ENCODE measurements around the gene ZC3H7B. TPM values are rescaled to one million over a fixed set of nuclear protein-coding genes. Genes with fewer than 3 reads are reported as not detected.

ZC3H7B gene
- total RNA-seq, 1 donor from 2014 or later, result 125 TPM

GRCh38 chr22:41350087-41350486 is 48.8 kb downstream of the ZC3H7B start:
- DNase-seq (ENCODE audit: extremely low read depth, low read depth, low spot score), result no peak

- DNase-seq (ENCODE audit: extremely low read depth, low read depth, low spot score), result no peak
Measured at GRCh38 chr22:41351011-41351410, 49.7 kb downstream of the ZC3H7B start.

- no peak for DNase-seq (ENCODE audit: extremely low read depth, low read depth, low spot score)
Measured at GRCh38 chr22:41352058-41352457, 50.7 kb downstream of the ZC3H7B start.

GRCh38 chr22:41353862-41354575 is 52.7 kb downstream of the ZC3H7B start:
- DNase-seq (ENCODE audit: extremely low read depth, low read depth, low spot score), result no peak

GRCh38 chr22:41354979-41355378 is 53.7 kb downstream of the ZC3H7B start:
- no peak for DNase-seq (ENCODE audit: extremely low read depth, low read depth, low spot score)

- DNase-seq (ENCODE audit: extremely low read depth, low read depth, low spot score), result no peak
Measured at GRCh38 chr22:41355895-41356294, 54.6 kb downstream of the ZC3H7B start.

- no peak for DNase-seq (ENCODE audit: extremely low read depth, low read depth, low spot score)
Measured at GRCh38 chr22:41356430-41357028, 55.2 kb downstream of the ZC3H7B start.

- no peak for DNase-seq (ENCODE audit: extremely low read depth, low read depth, low spot score)
Measured at GRCh38 chr22:41357191-41357590, 55.9 kb downstream of the ZC3H7B start.

- no peak for DNase-seq (ENCODE audit: extremely low read depth, low read depth, low spot score)
Measured at GRCh38 chr22:41358927-41359326, 57.6 kb downstream of the ZC3H7B start.

- no peak for DNase-seq (ENCODE audit: extremely low read depth, low read depth, low spot score)
Measured at GRCh38 chr22:41359376-41359775, 58.1 kb downstream of the ZC3H7B start.

- no peak for DNase-seq (ENCODE audit: extremely low read depth, low read depth, low spot score)
Measured at GRCh38 chr22:41360126-41360525, 58.8 kb downstream of the ZC3H7B start.

- no peak for DNase-seq (ENCODE audit: extremely low read depth, low read depth, low spot score)
Measured at GRCh38 chr22:41361716-41362310, 60.5 kb downstream of the ZC3H7B start.

- no peak for DNase-seq (ENCODE audit: extremely low read depth, low read depth, low spot score)
Measured at GRCh38 chr22:41362615-41363014, 61.3 kb downstream of the ZC3H7B start.

GRCh38 chr22:41364233-41364632 is 62.9 kb downstream of the ZC3H7B start:
- DNase-seq (ENCODE audit: extremely low read depth, low read depth, low spot score), result no peak

GRCh38 chr22:41364955-41365354 is 63.6 kb downstream of the ZC3H7B start:
- no peak for DNase-seq (ENCODE audit: extremely low read depth, low read depth, low spot score)

- no peak for DNase-seq (ENCODE audit: extremely low read depth, low read depth, low spot score)
Measured at GRCh38 chr22:41365425-41365824, 64.1 kb downstream of the ZC3H7B start.

GRCh38 chr22:41366323-41367029 is 65.2 kb downstream of the ZC3H7B start:
- no peak for DNase-seq (ENCODE audit: extremely low read depth, low read depth, low spot score)

GRCh38 chr22:41367039-41367679 is 65.8 kb downstream of the ZC3H7B start:
- DNase-seq (ENCODE audit: extremely low read depth, low read depth, low spot score), result no peak

GRCh38 chr22:41367680-41368542 is 66.6 kb downstream of the ZC3H7B start:
- no peak for DNase-seq (ENCODE audit: extremely low read depth, low read depth, low spot score)

All from glomerular endothelial cell (primary cell).